Prostate gland (tissue), 2 donors: ENCODE measurements around the gene ZSCAN21. TPM values are rescaled to one million over a fixed set of nuclear protein-coding genes. Genes with fewer than 3 reads are reported as not detected.

Experiments used
- DNase-seq: peaks from one replicate; pipeline ENCODE4 v3.0.0-alpha.2; 2019; ENCODE audit warnings: low spot score
- H3K27ac ChIP-seq, 2 donors: fragments of 200-600 bp; sonication (generic); 2 replicates each; pipeline ENCODE4 v1.5.1; 2017 to 2019
- H3K27me3 ChIP-seq: fragments of 200-600 bp; sonication (generic); replicated peaks from 2 replicates; pipeline ENCODE4 v1.5.1; 2019; ENCODE audit not compliant: insufficient read depth
- H3K36me3 ChIP-seq, 2 donors: fragments of 200-600 bp; sonication (generic); 1 replicate in 1 of 2; 2 replicates in 1 of 2; pipeline versions ENCODE4 v1.5.1 to v1.8.1; 2017 to 2019
- H3K4me1 ChIP-seq: fragments of 200-600 bp; sonication (generic); replicated peaks from 2 replicates; pipeline ENCODE4 v1.5.1; 2019
- H3K4me3 ChIP-seq, 2 donors: fragments of 200-600 bp; sonication (generic); 2 replicates each; pipeline ENCODE4 v1.5.1; 2017 to 2019
- H3K9me3 ChIP-seq: fragments of 200-600 bp; sonication (generic); 2 replicates; pipeline ENCODE4 v1.5.1; 2017
- CTCF ChIP-seq, 4 experiments: fragments of 200-600 bp in 2 of 4; fragments of 450-650 bp in 2 of 4; sonication (generic) in 2 of 4; IDR thresholded peaks; 1 replicate in 3 of 4; 2 replicates in 1 of 4; pipeline ENCODE4 v1.5.1; 2016 to 2019; ENCODE audit warnings: antibody characterized with exemption in 4 of 4, mild to moderate bottlenecking in 2 of 4, moderate library complexity in 2 of 4
- POLR2A ChIP-seq: fragments of 450-650 bp; IDR thresholded peaks from one replicate; pipeline ENCODE4 v1.6.1; 2016; ENCODE audit warnings: antibody characterized with exemption, mild to moderate bottlenecking
- POLR2AphosphoS5 ChIP-seq: sonication (generic); formaldehyde crosslinking; IDR thresholded peaks from one replicate; pipeline ENCODE4 v1.6.1; 2017; ENCODE audit warnings: antibody characterized with exemption
- WGBS: methylation state at CpG from one replicate; pipeline ENCODE4 v1.1.5; 2018; 5-methylcytosine and 5-hydroxymethylcytosine counted together
- intact Hi-C: fragments of 100-400 bp; cut with DNase I; formaldehyde crosslinking; loops from one replicate; pipeline ENCODE4 v1.14.2; 2022
- total RNA-seq, 2 donors: library from RNA; depleted of rRNA; stranded (reverse); fragments of >200 nt; gene quantifications; one replicate each; pipeline ENCODE4 v1.1.0, GENCODE V29; 2016

ZSCAN21 gene
- total RNA-seq, 2 donors from 2014 or later = 24.6 to 38.0 TPM

- WGBS = 82% methylated on average over 17 of the region's 17 CpGs
- Histone ChIP-seq H3K4me3 (no peak overlapping the region), H3K4me1 (no peaks in the 10 kb centered on the region), H3K27me3 (no peaks in the 10 kb centered on the region), H3K27ac (no peak overlapping the region), H3K9me3 (no peaks in the 10 kb centered on the region), H3K36me3 (peaks cover 5 to 6% of the 10 kb centered on the region in 2 donors)
- TF ChIP-seq POLR2AphosphoS5 (no peak), POLR2A (no peak), CTCF (IDR thresholded peaks at IDR 0.05) (no peak)
- intact Hi-C loops = no loop called here
- no peak for DNase-seq
These were observed 57.1 kb downstream of the ZSCAN21 start for GRCh38 chr7:100106633-100107032.

- TF ChIP-seq POLR2A (no peak), CTCF (IDR thresholded peaks at IDR 0.05) (no peak), POLR2AphosphoS5 (no peak)
- no peak for DNase-seq
- Histone ChIP-seq H3K9me3 (no peaks in the 10 kb centered on the region), H3K27ac (no peak overlapping the region), H3K4me1 (no peaks in the 10 kb centered on the region), H3K36me3 (peaks cover 7 to 12% of the 10 kb centered on the region in 2 donors), H3K27me3 (no peaks in the 10 kb centered on the region), H3K4me3 (no peak overlapping the region)
- intact Hi-C loops = no loop called here
- 81% methylated on average over 25 of the region's 25 CpGs for WGBS
These were observed 57.7 kb downstream of the ZSCAN21 start for GRCh38 chr7:100107125-100107737.

- peaks cover 7 to 17% of the 10 kb centered on the region in 2 donors for H3K36me3 ChIP-seq
- DNase-seq = no peak
- intact Hi-C loops = no loop called here
- no peaks in the 10 kb centered on the region for H3K27me3 ChIP-seq
- H3K27ac ChIP-seq = no peak overlapping the region
- no peak for TF ChIP-seq CTCF (IDR thresholded peaks at IDR 0.05)
- no peak for TF ChIP-seq POLR2A
- no peak for TF ChIP-seq POLR2AphosphoS5
- H3K4me1 ChIP-seq = no peaks in the 10 kb centered on the region
- 77% methylated on average over 11 of the region's 11 CpGs for WGBS
- no peaks in the 10 kb centered on the region for H3K9me3 ChIP-seq
- no peak overlapping the region for H3K4me3 ChIP-seq
These were observed 58.3 kb downstream of the ZSCAN21 start for GRCh38 chr7:100107890-100108289.

GRCh38 chr7:100109521-100110163, 60.1 kb downstream of the ZSCAN21 start:
- no peak for DNase-seq
- Histone ChIP-seq H3K27ac (no peak overlapping the region), H3K4me3 (no peak overlapping the region), H3K36me3 (peaks cover 7 to 17% of the 10 kb centered on the region in 2 donors), H3K4me1 (no peaks in the 10 kb centered on the region), H3K9me3 (no peaks in the 10 kb centered on the region), H3K27me3 (no peaks in the 10 kb centered on the region)
- intact Hi-C loops = no loop called here
- no peak for TF ChIP-seq POLR2AphosphoS5
- TF ChIP-seq CTCF (IDR thresholded peaks at IDR 0.05) = no peak
- TF ChIP-seq POLR2A = no peak
- WGBS = 82% methylated on average over 12 of the region's 12 CpGs

GRCh38 chr7:100111156-100111555, 61.6 kb downstream of the ZSCAN21 start:
- H3K9me3 ChIP-seq = no peaks in the 10 kb centered on the region
- no peak overlapping the region for H3K27ac ChIP-seq
- H3K36me3 ChIP-seq = peaks cover 5 to 17% of the 10 kb centered on the region in 2 donors
- H3K27me3 ChIP-seq = no peaks in the 10 kb centered on the region
- no peak overlapping the region for H3K4me3 ChIP-seq
- H3K4me1 ChIP-seq = no peaks in the 10 kb centered on the region
- WGBS = 86% methylated on average over 7 of the region's 7 CpGs
- no peak for DNase-seq
- intact Hi-C loops = no loop called here
- TF ChIP-seq POLR2A = no peak
- TF ChIP-seq POLR2AphosphoS5 = no peak
- TF ChIP-seq CTCF (IDR thresholded peaks at IDR 0.05) = no peak
